OCI-LY1 (cell line): ENCODE results near the gene DCST1.

ENCODE experiments used
- EZH2 ChIP-seq: fragments of 200-600 bp; sonication (generic), shearing (Covaris generic); IDR thresholded peaks from 2 replicates; pipeline ENCODE4 v1.8.0; 2017; ENCODE audit warnings: borderline replicate concordance, mixed run types, mild to moderate bottlenecking, antibody characterized with exemption, low read length, moderate library complexity, mixed read lengths
- TF ChIP-seq, protein P1 (sequence below): fragments of 200-600 bp; sonication (generic), shearing (Covaris generic); IDR thresholded peaks from 2 replicates; pipeline ENCODE4 v1.5.1; 2017; ENCODE audit warnings: mild to moderate bottlenecking, antibody characterized with exemption, low read length, moderate library complexity, mixed read lengths

DNA sequence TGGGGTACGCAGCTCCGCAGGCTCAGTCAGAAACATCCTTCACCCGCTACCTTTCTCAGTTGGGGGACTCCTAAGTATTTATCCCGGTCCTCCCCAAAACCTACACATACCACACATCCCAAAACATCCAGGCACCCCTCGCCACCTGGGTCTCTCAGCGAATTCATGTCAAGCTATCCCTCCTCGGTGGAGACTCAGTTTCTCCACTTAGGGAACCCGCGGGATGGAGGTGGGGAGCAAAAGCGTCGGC lies 32.3 kb upstream of the DCST1 start:
- TF ChIP-seq, protein P1, sequence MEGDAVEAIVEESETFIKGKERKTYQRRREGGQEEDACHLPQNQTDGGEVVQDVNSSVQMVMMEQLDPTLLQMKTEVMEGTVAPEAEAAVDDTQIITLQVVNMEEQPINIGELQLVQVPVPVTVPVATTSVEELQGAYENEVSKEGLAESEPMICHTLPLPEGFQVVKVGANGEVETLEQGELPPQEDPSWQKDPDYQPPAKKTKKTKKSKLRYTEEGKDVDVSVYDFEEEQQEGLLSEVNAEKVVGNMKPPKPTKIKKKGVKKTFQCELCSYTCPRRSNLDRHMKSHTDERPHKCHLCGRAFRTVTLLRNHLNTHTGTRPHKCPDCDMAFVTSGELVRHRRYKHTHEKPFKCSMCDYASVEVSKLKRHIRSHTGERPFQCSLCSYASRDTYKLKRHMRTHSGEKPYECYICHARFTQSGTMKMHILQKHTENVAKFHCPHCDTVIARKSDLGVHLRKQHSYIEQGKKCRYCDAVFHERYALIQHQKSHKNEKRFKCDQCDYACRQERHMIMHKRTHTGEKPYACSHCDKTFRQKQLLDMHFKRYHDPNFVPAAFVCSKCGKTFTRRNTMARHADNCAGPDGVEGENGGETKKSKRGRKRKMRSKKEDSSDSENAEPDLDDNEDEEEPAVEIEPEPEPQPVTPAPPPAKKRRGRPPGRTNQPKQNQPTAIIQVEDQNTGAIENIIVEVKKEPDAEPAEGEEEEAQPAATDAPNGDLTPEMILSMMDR, result no peak
- TF ChIP-seq EZH2, result no peak
